WTC11 (cell line): ENCODE data around the gene CD9.

Source experiments
- SP1 ChIP-seq: sonication (generic); formaldehyde crosslinking; conservative IDR thresholded peaks from 2 replicates; pipeline ENCODE4 v1.8.1; 2022; ENCODE audit warnings: missing genetic modification reagents
- TF ChIP-seq, protein P1 (sequence below): fragments of 200-600 bp; IDR thresholded peaks from 2 replicates; pipeline ENCODE4 v1.8.0; 2022; ENCODE audit warnings: antibody characterized with exemption

DNA sequence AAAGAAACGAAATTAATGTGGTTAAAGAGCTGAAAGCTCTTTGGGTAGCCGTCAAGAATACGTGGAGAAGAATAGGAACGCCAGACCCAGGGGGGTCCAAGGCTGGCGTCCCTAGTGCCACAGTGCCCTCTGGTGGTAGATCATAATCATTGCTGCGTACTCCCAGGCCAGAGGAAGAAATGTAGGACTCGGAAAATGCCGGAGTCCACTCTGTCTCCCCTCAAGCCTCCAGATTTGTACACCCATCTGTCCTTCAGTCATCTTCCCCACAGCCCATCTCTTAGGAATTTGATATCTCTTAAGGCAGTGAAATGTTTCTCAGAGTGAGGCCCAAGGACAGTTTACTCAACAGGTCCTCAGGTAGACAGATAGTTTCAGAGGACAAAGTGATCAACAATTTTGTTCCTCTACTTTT, 84.9 kb downstream of the CD9 start:
- no peak for TF ChIP-seq SP1 (CRISPR knock-in tag)
- TF ChIP-seq, protein P1, sequence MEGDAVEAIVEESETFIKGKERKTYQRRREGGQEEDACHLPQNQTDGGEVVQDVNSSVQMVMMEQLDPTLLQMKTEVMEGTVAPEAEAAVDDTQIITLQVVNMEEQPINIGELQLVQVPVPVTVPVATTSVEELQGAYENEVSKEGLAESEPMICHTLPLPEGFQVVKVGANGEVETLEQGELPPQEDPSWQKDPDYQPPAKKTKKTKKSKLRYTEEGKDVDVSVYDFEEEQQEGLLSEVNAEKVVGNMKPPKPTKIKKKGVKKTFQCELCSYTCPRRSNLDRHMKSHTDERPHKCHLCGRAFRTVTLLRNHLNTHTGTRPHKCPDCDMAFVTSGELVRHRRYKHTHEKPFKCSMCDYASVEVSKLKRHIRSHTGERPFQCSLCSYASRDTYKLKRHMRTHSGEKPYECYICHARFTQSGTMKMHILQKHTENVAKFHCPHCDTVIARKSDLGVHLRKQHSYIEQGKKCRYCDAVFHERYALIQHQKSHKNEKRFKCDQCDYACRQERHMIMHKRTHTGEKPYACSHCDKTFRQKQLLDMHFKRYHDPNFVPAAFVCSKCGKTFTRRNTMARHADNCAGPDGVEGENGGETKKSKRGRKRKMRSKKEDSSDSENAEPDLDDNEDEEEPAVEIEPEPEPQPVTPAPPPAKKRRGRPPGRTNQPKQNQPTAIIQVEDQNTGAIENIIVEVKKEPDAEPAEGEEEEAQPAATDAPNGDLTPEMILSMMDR = peak; percentile 95
